Cardiac muscle cell (in vitro differentiated cells and primary cell): Measurements from ENCODE around the gene CMTM7. TPM values are rescaled to one million over a fixed set of nuclear protein-coding genes. Genes with fewer than 3 reads are reported as not detected.

Experiments used
- DNase-seq, 2 donors: peaks; one replicate each; pipeline versions ENCODE4 v3.0.0 to v3.0.0-alpha.2; 2010 to 2017; ENCODE audit warnings: low read depth in 1 of 2, low spot score in 1 of 2
- H3K27ac ChIP-seq: fragments of 200-600 bp; sonication (generic); 2 replicates; pipeline ENCODE4 v1.5.1; 2016
- H3K27me3 ChIP-seq: fragments of 200-600 bp; sonication (generic); 2 replicates; pipeline ENCODE4 v1.6.0; 2016; ENCODE audit warnings: control low read depth
- H3K36me3 ChIP-seq: fragments of 200-600 bp; sonication (generic); 2 replicates; pipeline ENCODE4 v1.5.1; 2016; ENCODE audit warnings: control low read depth
- H3K4me1 ChIP-seq: fragments of 200-600 bp; sonication (generic); 2 replicates; pipeline ENCODE4 v1.8.1; 2017; ENCODE audit warnings: low read depth, mild to moderate bottlenecking, mixed run types
- H3K4me3 ChIP-seq: fragments of 200-600 bp; sonication (generic); 2 replicates; pipeline ENCODE4 v1.5.1; 2016; ENCODE audit warnings: mild to moderate bottlenecking
- H3K9me3 ChIP-seq: fragments of 200-600 bp; sonication (generic); 2 replicates; pipeline ENCODE4 v1.5.1; 2017; ENCODE audit warnings: low read depth, mild to moderate bottlenecking, control low read depth
- polyA plus RNA-seq: library from polyadenylated mRNA; unstranded; fragments of >200 nt; fragmentation: Nextera tagmentation; extraction: Ambion mirVana; gene quantifications from 2 replicates; pipeline ENCODE4 v1.2.1, GENCODE V29; 2016
- total RNA-seq: library from RNA; depleted of rRNA; stranded (reverse); fragments of >200 nt; gene quantifications from 2 replicates; pipeline ENCODE4 v1.2.3, GENCODE V29; 2016
- TF ChIP-seq, protein P1 (sequence below): IDR thresholded peaks from 2 replicates; pipeline ENCODE4 v1.5.1; 2012; ENCODE audit warnings: low read depth, mild to moderate bottlenecking, low read length

The CMTM7 gene
- total and polyA plus RNA-seq, 2 experiments from 2014 or later: 24.2 to 42.4 TPM

DNA sequence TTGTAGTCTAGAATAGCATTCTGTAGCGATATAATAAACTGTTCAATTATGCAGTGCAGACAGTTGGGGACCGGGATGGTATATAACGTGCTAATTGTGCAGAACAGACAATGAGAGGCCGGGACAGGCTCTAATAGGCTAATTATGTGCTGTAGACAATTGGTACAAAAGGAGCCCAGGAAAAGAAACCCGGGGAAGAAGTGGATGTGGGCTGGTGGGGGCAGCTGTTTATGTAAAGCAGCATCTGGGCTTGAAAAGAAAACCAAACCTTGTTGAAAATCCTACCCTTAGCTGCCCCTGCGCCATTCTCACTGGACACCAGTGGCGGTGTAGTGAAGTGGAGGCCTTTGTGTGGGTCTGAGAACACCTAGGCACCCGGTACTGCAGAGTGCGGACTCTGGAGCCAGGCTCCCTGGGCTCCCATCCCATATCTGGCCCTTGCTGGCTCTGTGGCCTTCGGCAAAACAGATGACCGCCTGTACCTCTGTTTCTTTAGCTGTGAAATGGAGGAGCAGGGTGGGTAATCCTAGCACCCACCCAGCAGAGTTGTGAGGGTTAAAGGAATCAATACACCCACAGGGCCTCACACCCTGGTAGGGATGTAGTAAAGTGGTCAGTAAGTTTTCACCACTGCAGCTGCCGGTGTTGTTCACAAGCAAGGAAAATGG, 59.5 kb downstream of the CMTM7 start:
- Histone ChIP-seq H3K9me3 (no peaks in the 10 kb centered on the region), H3K36me3 (no peaks in the 10 kb centered on the region), H3K27me3 (no peaks in the 10 kb centered on the region), H3K4me3 (no peak overlapping the region), H3K27ac (no peak overlapping the region), H3K4me1 (peaks cover 23% of the 10 kb centered on the region)
- TF ChIP-seq, protein P1, sequence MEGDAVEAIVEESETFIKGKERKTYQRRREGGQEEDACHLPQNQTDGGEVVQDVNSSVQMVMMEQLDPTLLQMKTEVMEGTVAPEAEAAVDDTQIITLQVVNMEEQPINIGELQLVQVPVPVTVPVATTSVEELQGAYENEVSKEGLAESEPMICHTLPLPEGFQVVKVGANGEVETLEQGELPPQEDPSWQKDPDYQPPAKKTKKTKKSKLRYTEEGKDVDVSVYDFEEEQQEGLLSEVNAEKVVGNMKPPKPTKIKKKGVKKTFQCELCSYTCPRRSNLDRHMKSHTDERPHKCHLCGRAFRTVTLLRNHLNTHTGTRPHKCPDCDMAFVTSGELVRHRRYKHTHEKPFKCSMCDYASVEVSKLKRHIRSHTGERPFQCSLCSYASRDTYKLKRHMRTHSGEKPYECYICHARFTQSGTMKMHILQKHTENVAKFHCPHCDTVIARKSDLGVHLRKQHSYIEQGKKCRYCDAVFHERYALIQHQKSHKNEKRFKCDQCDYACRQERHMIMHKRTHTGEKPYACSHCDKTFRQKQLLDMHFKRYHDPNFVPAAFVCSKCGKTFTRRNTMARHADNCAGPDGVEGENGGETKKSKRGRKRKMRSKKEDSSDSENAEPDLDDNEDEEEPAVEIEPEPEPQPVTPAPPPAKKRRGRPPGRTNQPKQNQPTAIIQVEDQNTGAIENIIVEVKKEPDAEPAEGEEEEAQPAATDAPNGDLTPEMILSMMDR: no peak
- no peak for DNase-seq

- no peak overlapping the region for H3K27ac ChIP-seq
- no peaks in the 10 kb centered on the region for H3K9me3 ChIP-seq
- no peaks in the 10 kb centered on the region for H3K27me3 ChIP-seq
- TF ChIP-seq, protein P1: no peak
- no peaks in the 10 kb centered on the region for H3K36me3 ChIP-seq
- H3K4me3 ChIP-seq: no peak overlapping the region
- DNase-seq: no peak
- peaks cover 23% of the 10 kb centered on the region for H3K4me1 ChIP-seq
Observed at GRCh38 chr3:32452009-32452408, 60.4 kb downstream of the CMTM7 start.

DNA sequence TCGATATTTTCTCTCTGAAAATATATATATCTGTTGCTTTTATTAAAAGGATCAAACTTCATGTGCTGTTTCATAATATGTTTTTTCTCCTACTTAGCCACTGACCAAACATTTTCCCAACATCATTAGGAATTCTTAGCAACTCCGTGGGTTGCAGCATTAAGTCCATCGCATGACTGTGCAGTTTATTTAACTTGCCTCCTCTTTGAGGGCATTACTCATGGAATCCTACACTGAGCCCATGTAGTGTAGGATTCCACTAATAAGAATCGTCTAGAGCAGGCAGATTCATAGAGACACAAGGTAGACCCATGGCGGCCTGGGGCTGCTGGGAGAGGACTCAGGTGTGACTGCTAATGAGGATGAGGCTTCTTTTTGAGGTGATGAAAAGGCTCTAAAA, 61.7 kb downstream of the CMTM7 start:
- no peaks in the 10 kb centered on the region for H3K9me3 ChIP-seq
- H3K4me3 ChIP-seq: no peak overlapping the region
- H3K4me1 ChIP-seq: peaks cover 15% of the 10 kb centered on the region
- no peaks in the 10 kb centered on the region for H3K36me3 ChIP-seq
- TF ChIP-seq, protein P1: no peak
- DNase-seq: peak in 1 of 2 donors; percentile 41
- H3K27ac ChIP-seq: no peak overlapping the region
- no peaks in the 10 kb centered on the region for H3K27me3 ChIP-seq

DNA sequence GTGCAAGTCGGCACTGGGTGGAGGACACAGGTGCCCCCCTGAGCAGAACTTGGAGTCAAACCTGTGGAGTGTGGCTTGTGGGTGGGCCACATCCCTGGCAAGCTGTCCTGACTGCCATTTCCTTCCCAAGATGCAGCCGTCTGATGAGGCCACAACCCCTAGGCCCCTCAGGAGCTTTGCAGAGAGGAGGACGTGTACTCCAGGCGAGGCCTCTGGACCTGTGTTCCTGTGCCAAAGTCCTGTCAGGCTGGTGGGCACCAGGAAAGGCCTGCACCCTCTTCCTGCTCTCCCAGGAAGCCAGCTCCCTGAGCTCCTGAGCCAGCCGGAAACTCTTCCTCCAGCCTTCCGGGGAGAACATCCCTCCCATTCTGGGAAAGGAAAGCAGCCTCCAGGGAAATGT, 62.5 kb downstream of the CMTM7 start:
- no peaks in the 10 kb centered on the region for H3K36me3 ChIP-seq
- H3K27ac ChIP-seq: no peak overlapping the region
- H3K4me3 ChIP-seq: no peak overlapping the region
- no peak for DNase-seq
- H3K4me1 ChIP-seq: peaks cover 10% of the 10 kb centered on the region
- no peaks in the 10 kb centered on the region for H3K9me3 ChIP-seq
- no peaks in the 10 kb centered on the region for H3K27me3 ChIP-seq
- TF ChIP-seq, protein P1: no peak

- Histone ChIP-seq H3K9me3 (no peaks in the 10 kb centered on the region), H3K36me3 (no peaks in the 10 kb centered on the region), H3K4me3 (no peak overlapping the region), H3K4me1 (peaks cover 2% of the 10 kb centered on the region), H3K27ac (no peak overlapping the region), H3K27me3 (no peaks in the 10 kb centered on the region)
- TF ChIP-seq, protein P1: no peak
- DNase-seq: no peak
Observed at GRCh38 chr3:32454731-32455608, 63.3 kb downstream of the CMTM7 start.
